ELF-1 (cell line): Measurements from ENCODE around the gene CENPP.

Experiments used
- DNase-seq: peaks from one replicate; pipeline ENCODE4 v3.0.0-alpha.2; 2016; ENCODE audit warnings: low read depth, low spot score

Gene CENPP

GRCh38 chr9:92423612-92424011, 97.9 kb downstream of the CENPP start:
- no peak for DNase-seq

DNA sequence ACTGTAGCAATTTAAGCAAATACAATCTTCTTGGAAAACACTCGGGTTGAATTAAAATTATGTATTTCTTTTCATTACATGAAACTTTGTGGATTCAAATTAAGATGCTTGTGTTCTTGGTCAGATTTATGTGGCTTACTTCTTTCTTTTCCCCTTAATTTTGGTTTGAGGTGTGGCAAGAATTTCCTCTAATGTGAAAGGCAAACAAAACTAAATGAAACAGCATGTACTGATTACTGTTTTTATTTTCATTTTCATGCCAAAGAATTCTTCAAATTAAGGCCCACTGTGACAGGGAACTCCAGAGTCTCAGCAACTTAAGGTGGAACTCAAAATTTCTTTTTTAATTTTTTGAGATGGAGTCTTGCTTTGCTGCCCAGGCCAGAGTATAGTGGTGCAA, 98.6 kb downstream of the CENPP start, which contains the start of gene OMD:
TSS of gene OMD (minus strand) at position 132 of the 400 bp plus-strand sequence. CDS start 6,913 bp downstream, outside the sequence.
- no peak for DNase-seq

DNA sequence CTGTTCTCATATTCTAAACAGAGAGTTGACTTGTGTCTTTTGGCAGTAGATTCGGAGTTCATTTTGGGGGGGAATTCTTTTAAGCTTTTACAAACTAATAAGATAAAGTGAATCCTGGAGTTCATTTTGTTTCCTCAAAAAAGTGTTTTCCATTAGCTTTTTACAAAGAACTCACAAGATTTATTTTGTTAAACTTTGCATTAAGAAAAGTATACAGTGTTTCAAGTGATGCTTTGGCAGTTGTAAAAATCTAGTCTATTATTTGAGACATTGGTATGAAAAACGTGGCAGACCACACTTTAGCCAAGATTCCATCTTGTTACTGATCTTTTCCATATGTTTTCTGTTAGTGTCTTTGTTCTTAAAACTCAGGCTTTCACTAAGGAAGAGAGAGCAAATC, 99.7 kb downstream of the CENPP start:
- DNase-seq: no peak

DNA sequence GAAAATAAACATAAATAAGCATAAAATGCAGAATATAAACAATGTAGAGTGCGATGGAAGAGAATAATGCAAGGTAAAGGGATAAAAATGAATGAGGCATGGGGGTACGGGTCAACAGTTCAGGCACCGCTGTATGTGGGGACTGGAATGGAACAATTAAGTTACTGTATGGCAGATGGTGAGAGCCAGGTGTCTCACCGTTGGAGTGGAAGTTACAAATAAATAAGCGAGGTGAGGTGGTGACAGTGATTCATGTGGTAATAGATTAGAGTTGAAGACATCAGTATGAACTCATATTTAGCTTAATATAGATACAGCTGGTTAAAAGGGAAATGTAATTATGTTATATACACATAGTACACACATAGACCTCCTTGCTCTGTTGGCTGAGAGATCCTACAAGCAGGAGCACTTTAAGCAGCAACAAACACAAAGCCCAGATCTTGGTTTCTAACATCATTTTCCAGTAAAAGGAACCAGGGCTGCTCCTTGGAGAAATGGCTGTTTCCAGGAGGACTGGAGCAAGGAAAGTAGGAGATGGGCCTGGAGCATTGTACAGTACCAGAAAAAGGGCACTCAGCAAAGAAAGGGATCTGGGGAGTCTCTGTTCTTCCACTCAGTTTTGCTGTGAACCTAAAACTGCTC, 100.9 kb downstream of the CENPP start:
- DNase-seq: no peak

DNA sequence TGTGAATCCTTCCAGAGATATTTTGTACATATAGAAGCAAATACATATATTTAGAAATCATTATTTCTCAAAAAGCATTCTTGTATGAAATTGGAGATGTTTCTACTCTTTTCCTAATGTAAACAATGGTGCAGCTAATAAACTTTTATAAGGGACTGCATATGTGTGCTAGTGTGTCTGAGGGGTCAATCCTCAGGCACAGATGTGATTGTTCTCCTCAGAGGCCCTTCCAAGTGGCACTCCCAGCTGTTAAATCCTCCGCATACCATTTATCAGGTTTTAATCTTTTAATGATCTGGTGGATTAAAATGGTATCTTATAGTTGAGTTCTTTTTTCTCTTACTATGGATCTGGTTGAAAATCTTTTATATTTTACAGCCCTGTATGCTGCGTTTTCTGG, 104.1 kb downstream of the CENPP start:
- DNase-seq: no peak

GRCh38 chr9:92432350-92432749, 106.6 kb downstream of the CENPP start:
- DNase-seq: no peak

DNA sequence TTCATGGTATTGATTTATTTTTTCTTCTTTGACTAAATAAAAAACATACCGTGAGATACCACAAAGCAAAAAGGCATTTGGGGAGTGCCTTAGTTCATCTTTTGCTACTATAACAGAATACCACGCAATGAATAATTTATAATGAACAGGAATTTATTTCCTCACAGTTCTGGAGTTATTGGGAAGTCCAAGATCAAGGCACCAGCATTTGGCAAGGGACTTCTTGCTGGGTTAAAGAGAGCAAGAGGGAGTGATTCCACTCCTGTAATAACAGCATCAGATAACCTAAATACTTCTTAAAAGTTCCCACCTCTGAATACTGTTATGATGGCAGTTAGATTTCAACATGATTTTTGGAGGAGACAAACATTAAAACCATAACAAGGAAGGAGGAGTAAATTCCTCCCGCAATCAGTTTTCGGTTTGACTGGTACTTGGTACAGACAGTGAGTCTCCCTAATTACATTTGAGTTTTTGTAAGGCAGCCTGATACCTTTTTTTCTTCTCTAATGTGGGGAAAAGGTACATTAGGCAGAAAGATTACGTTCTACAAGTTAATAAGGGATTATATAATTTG, 107.3 kb downstream of the CENPP start:
- DNase-seq: no peak

- no peak for DNase-seq
These were observed 109.5 kb downstream of the CENPP start for GRCh38 chr9:92435263-92435662.

GRCh38 chr9:92438900-92439526, 113.3 kb downstream of the CENPP start:
- DNase-seq: no peak

DNA sequence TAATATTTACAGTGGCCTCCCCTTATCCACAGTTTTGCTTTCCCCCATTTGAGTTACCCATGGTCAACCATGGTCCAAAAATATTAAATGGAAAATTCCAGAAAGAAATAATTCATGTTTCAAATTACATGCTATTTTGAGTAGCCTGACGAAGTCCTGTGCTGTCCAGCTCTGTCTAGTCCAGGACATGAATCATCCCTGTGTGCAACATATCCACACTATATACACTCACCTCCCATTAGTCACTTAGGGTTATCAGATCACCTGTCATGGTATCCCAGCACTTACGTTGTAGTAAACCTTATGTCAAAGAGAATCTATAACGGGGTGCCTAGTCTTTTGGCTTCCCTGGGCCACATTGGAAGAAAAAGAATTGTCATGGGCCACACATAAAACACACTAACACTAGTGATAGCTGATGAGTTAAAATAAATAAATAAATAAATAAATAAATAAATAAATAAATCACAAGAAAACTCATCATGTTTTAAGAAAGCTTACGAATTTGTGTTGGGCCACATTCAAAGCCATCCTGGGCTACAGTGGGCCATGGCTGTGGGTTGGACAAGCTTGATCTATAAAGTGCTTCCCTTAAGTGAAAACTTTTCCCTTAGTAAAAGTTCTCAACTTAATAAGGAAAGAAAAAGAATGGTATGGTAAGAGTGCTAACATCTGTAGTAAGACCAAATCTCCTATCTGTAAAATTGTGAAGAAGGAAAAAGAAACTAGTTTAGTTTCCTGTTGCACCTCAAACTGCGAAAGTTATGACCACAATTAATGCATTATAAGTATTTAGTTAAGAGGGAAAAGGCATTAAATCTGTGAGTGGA, 114.4 kb downstream of the CENPP start:
- no peak for DNase-seq

GRCh38 chr9:92440751-92441046, 114.9 kb downstream of the CENPP start:
- DNase-seq: no peak

GRCh38 chr9:92444841-92445240, 119.1 kb downstream of the CENPP start:
- no peak for DNase-seq

GRCh38 chr9:92446536-92446935, 120.8 kb downstream of the CENPP start:
- no peak for DNase-seq

GRCh38 chr9:92455217-92455616, 129.5 kb downstream of the CENPP start:
- DNase-seq: peak; percentile 48

DNA sequence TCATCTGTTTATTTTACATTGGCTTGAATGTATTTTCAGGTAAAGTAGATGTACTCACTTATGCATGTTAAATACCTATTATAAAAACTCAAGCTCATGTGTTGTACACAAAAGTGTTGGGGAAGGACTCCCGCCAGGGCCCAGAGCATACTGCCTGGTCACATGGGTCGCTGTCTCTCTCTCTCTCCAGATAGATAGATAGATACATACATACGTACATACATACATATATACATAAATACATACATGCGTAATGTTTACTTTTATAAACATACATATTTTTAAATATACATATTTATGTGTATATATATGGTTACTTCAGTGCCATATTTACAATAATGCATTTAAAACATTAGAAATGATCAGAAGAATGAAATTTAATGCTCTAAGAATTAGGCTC, 131.8 kb downstream of the CENPP start:
- DNase-seq: no peak

DNA sequence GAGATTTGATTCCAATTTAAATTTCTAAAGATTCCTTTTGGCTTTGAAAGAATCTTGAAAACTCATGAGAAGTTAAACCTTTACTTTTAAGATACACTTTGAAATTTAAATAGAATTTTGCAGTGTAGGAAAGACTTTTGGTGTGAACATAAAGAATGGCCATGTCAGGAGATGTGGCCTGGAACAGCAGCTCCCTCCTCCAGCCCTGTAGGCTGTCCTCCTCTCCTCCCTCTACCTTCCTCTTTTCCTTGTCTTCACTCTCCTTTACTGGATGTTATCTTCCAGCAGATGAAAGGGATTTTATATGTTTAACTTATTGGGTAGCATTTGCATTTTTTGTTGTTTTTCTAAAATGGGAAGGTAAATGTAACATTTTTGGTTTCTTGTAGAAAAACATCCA, 137.6 kb downstream of the CENPP start:
- DNase-seq: no peak

- no peak for DNase-seq
These were observed 138.2 kb downstream of the CENPP start for GRCh38 chr9:92463984-92464383.

DNA sequence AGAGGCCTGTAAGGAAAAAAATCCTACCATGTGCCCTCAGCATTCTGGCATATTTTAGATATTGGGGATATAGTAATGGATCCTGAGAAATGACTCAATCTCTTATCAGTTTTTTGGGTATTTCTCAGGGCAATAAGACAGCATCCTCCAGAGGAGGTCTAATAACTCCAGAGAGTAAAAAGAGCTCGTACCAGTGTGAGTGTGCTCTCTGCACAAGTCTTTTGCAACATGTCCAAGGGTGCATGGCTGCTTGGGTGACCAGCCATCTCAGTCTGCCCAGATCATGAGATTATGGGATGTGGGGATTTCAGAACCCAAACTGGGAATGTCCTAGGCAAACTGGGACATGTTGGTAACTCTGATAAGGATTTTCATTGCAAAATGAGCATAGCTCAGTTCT, 141.3 kb downstream of the CENPP start:
- DNase-seq: no peak

DNA sequence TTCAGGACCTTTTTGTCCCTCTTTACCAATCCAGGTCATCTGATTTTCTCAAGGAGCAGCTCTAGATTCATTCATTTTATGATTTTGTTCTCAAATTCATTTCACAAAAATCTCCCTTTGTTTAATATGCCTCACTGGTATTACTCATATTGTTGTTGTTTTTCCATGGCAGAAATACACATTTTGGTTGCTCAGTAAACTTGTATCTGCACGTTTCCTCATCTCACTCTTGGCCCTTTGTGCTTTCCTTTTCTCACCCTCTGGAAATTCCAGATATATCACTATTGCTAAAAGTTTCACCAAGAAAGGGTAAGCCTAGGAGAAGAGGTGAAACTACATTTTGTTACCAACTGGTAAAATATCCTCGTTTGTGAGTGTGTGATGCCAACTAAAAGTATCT, 141.8 kb downstream of the CENPP start:
- DNase-seq: no peak

- no peak for DNase-seq
These were observed 142.5 kb downstream of the CENPP start for GRCh38 chr9:92468206-92468605.

GRCh38 chr9:92474587-92474986, 148.8 kb downstream of the CENPP start:
- no peak for DNase-seq

DNA sequence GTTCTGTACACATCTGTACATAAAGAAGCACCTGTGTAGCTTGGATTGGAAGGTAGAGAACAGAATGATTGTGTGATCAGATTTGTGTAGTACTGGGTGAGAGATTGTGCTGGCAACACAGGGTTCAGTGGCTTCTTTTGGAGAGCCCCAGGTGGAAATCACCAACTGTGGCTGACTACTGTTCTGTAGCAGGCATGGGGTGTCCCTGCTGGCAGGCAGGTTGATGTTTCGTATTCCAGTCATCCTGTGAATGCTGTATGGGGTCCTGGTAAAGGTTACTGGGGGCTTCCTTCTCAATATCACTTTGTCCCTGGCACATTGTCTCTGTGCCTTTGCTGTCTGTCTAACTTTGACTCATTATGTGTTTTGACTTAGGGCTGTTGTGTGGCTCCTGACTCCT, 151.2 kb downstream of the CENPP start:
- DNase-seq: no peak

DNA sequence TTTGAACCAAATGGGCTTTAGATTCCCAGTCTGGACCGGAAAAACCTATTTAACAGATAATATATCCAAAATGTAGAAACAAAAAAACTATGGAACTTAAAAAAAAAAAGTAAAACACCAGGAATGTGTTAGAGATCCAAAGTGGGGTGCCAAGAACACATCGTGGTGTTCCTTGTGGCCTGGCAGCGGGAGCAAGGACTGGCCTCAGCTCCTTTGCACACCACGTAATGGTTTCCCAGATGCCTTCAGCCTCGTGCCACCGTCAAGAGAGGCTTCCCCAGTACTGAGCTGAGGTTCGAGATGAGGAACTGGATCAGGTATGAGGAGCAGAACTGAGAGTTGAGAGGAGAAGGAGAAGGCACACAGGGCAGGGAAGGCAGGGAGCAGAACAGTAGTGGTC, 153.0 kb downstream of the CENPP start:
- DNase-seq: no peak
